Measurements from ENCODE around the gene PRRC1.
"Not testable (repeated sequence)": the region's sequence is repeated elsewhere in the genome, so short reads cannot be mapped to it uniquely, and the experiment has no call there.

Gene PRRC1

GRCh38 chr5:127515693-127516440 lies 1.6 kb upstream of the PRRC1 start:
- no peak overlapping the region for H3K9ac ChIP-seq (ENCODE audit: low read depth, low read length)
- H3K4me1 ChIP-seq (ENCODE audit: control insufficient read depth, insufficient read depth, low read length), result no peaks in the 10 kb centered on the region
- peaks cover 2% of the 10 kb centered on the region for H3K36me3 ChIP-seq (ENCODE audit: control insufficient read depth, insufficient read depth, low read length)
- no peaks in the 10 kb centered on the region for H3K27me3 ChIP-seq (ENCODE audit: control insufficient read depth, insufficient read depth, low read length)
- H3K4me3 ChIP-seq (ENCODE audit: low read depth, low read length), result no peak overlapping the region
- H3K9me3 ChIP-seq (ENCODE audit: control insufficient read depth, insufficient read depth, low read length), result peaks cover 4% of the 10 kb centered on the region

- peak overlapping the region; percentile 69 for H3K4me3 ChIP-seq (ENCODE audit: low read depth, low read length)
- H3K4me1 ChIP-seq (ENCODE audit: control insufficient read depth, insufficient read depth, low read length), result no peaks in the 10 kb centered on the region
- H3K9me3 ChIP-seq (ENCODE audit: control insufficient read depth, insufficient read depth, low read length), result peaks cover 9% of the 10 kb centered on the region
- H3K9ac ChIP-seq (ENCODE audit: low read depth, low read length), result no peak overlapping the region
- H3K36me3 ChIP-seq (ENCODE audit: control insufficient read depth, insufficient read depth, low read length), result peaks cover 8% of the 10 kb centered on the region
- H3K27me3 ChIP-seq (ENCODE audit: control insufficient read depth, insufficient read depth, low read length), result no peaks in the 10 kb centered on the region
Measured at GRCh38 chr5:127517110-127517479, 345 bp upstream of the PRRC1 start.

- H3K9ac ChIP-seq (ENCODE audit: low read depth, low read length), result peak overlapping the region; percentile 98
Measured at GRCh38 chr5:127518319-127518621, 830 bp downstream of the PRRC1 start.

GRCh38 chr5:127519527-127519926 lies 2.1 kb downstream of the PRRC1 start:
- Histone ChIP-seq H3K27me3 (ENCODE audit: control insufficient read depth, insufficient read depth, low read length) (no peaks in the 10 kb centered on the region), H3K9me3 (ENCODE audit: control insufficient read depth, insufficient read depth, low read length) (peaks cover 9% of the 10 kb centered on the region), H3K36me3 (ENCODE audit: control insufficient read depth, insufficient read depth, low read length) (peaks cover 13% of the 10 kb centered on the region), H3K9ac (ENCODE audit: low read depth, low read length) (no peak overlapping the region), H3K4me1 (ENCODE audit: control insufficient read depth, insufficient read depth, low read length) (no peaks in the 10 kb centered on the region), H3K4me3 (ENCODE audit: low read depth, low read length) (peak overlapping the region; percentile 92)

More at GRCh38 chr5:127518319-127518621, 830 bp downstream of the PRRC1 start:
- Histone ChIP-seq H3K4me3 (ENCODE audit: low read depth, low read length) (peak overlapping the region; percentile 92), H3K36me3 (ENCODE audit: control insufficient read depth, insufficient read depth, low read length) (peaks cover 8% of the 10 kb centered on the region), H3K9me3 (ENCODE audit: control insufficient read depth, insufficient read depth, low read length) (peaks cover 9% of the 10 kb centered on the region), H3K27me3 (ENCODE audit: control insufficient read depth, insufficient read depth, low read length) (no peaks in the 10 kb centered on the region), H3K4me1 (ENCODE audit: control insufficient read depth, insufficient read depth, low read length) (no peaks in the 10 kb centered on the region)

- Histone ChIP-seq H3K4me3 (ENCODE audit: low read depth, low read length) (no peak overlapping the region), H3K9me3 (ENCODE audit: control insufficient read depth, insufficient read depth, low read length) (peaks cover 9% of the 10 kb centered on the region), H3K4me1 (ENCODE audit: control insufficient read depth, insufficient read depth, low read length) (no peaks in the 10 kb centered on the region), H3K27me3 (ENCODE audit: control insufficient read depth, insufficient read depth, low read length) (no peaks in the 10 kb centered on the region), H3K36me3 (ENCODE audit: control insufficient read depth, insufficient read depth, low read length) (peaks cover 19% of the 10 kb centered on the region), H3K9ac (ENCODE audit: low read depth, low read length) (no peak overlapping the region)
Measured at GRCh38 chr5:127521138-127521770, 3.8 kb downstream of the PRRC1 start.

- H3K27me3 ChIP-seq (ENCODE audit: control insufficient read depth, insufficient read depth, low read length), result no peaks in the 10 kb centered on the region
- peaks cover 9% of the 10 kb centered on the region for H3K9me3 ChIP-seq (ENCODE audit: control insufficient read depth, insufficient read depth, low read length)
- H3K4me3 ChIP-seq (ENCODE audit: low read depth, low read length), result no peak overlapping the region
- no peaks in the 10 kb centered on the region for H3K4me1 ChIP-seq (ENCODE audit: control insufficient read depth, insufficient read depth, low read length)
- H3K9ac ChIP-seq (ENCODE audit: low read depth, low read length), result no peak overlapping the region
- peaks cover 21% of the 10 kb centered on the region for H3K36me3 ChIP-seq (ENCODE audit: control insufficient read depth, insufficient read depth, low read length)
Measured at GRCh38 chr5:127525181-127525580, 7.7 kb downstream of the PRRC1 start.

- no peaks in the 10 kb centered on the region for H3K27me3 ChIP-seq (ENCODE audit: control insufficient read depth, insufficient read depth, low read length)
- H3K4me3 ChIP-seq (ENCODE audit: low read depth, low read length), result no peak overlapping the region
- H3K9me3 ChIP-seq (ENCODE audit: control insufficient read depth, insufficient read depth, low read length), result no peaks in the 10 kb centered on the region
- H3K4me1 ChIP-seq (ENCODE audit: control insufficient read depth, insufficient read depth, low read length), result no peaks in the 10 kb centered on the region
- no peak overlapping the region for H3K9ac ChIP-seq (ENCODE audit: low read depth, low read length)
- peaks cover 14% of the 10 kb centered on the region for H3K36me3 ChIP-seq (ENCODE audit: control insufficient read depth, insufficient read depth, low read length)
Measured at GRCh38 chr5:127529904-127530682, 12.7 kb downstream of the PRRC1 start.

- peaks cover 29% of the 10 kb centered on the region for H3K36me3 ChIP-seq (ENCODE audit: control insufficient read depth, insufficient read depth, low read length)
- no peaks in the 10 kb centered on the region for H3K27me3 ChIP-seq (ENCODE audit: control insufficient read depth, insufficient read depth, low read length)
- no peak overlapping the region for H3K4me3 ChIP-seq (ENCODE audit: low read depth, low read length)
- no peak overlapping the region for H3K9ac ChIP-seq (ENCODE audit: low read depth, low read length)
- no peaks in the 10 kb centered on the region for H3K9me3 ChIP-seq (ENCODE audit: control insufficient read depth, insufficient read depth, low read length)
- H3K4me1 ChIP-seq (ENCODE audit: control insufficient read depth, insufficient read depth, low read length), result no peaks in the 10 kb centered on the region
Measured at GRCh38 chr5:127536687-127537086, 19.2 kb downstream of the PRRC1 start.

- not testable (repeated sequence) for H3K27me3 ChIP-seq (ENCODE audit: control insufficient read depth, insufficient read depth, low read length); H3K9ac ChIP-seq (ENCODE audit: low read depth, low read length); H3K9me3 ChIP-seq (ENCODE audit: control insufficient read depth, insufficient read depth, low read length); H3K4me3 ChIP-seq (ENCODE audit: low read depth, low read length); H3K4me1 ChIP-seq (ENCODE audit: control insufficient read depth, insufficient read depth, low read length)
- H3K36me3 ChIP-seq (ENCODE audit: control insufficient read depth, insufficient read depth, low read length), result peaks cover 18% of the 10 kb centered on the region
Measured at GRCh38 chr5:127540553-127540952, 23.1 kb downstream of the PRRC1 start.

GRCh38 chr5:127545249-127545648 lies 27.8 kb downstream of the PRRC1 start:
- H3K9me3 ChIP-seq (ENCODE audit: control insufficient read depth, insufficient read depth, low read length); H3K4me3 ChIP-seq (ENCODE audit: low read depth, low read length); H3K4me1 ChIP-seq (ENCODE audit: control insufficient read depth, insufficient read depth, low read length); H3K9ac ChIP-seq (ENCODE audit: low read depth, low read length); H3K27me3 ChIP-seq (ENCODE audit: control insufficient read depth, insufficient read depth, low read length); H3K36me3 ChIP-seq (ENCODE audit: control insufficient read depth, insufficient read depth, low read length): not testable (repeated sequence)

- Histone ChIP-seq H3K4me1 (ENCODE audit: control insufficient read depth, insufficient read depth, low read length) (no peaks in the 10 kb centered on the region), H3K27me3 (ENCODE audit: control insufficient read depth, insufficient read depth, low read length) (no peaks in the 10 kb centered on the region), H3K9me3 (ENCODE audit: control insufficient read depth, insufficient read depth, low read length) (no peaks in the 10 kb centered on the region), H3K36me3 (ENCODE audit: control insufficient read depth, insufficient read depth, low read length) (peaks cover 3% of the 10 kb centered on the region), H3K4me3 (ENCODE audit: low read depth, low read length) (no peak overlapping the region), H3K9ac (ENCODE audit: low read depth, low read length) (no peak overlapping the region)
Measured at GRCh38 chr5:127549551-127549950, 32.1 kb downstream of the PRRC1 start.

Data from iPS-15b (cell line).